GM12878 (cell line): ENCODE measurements around the gene ATXN7L1. TPM values are rescaled to one million over a fixed set of nuclear protein-coding genes. Genes with fewer than 3 reads are reported as not detected.

Experiments
- ATAC-seq: fragments of 200-7000 bp; cut with Tn5 transposase; 3 replicates; pipeline ENCODE4 v1.9.1; 2020; ENCODE audit warnings: mild to moderate bottlenecking, moderate library complexity
- BruUV-seq: library from RNA; stranded (reverse); fragments of 400-500 nt; replicated peaks from 2 replicates; lab custom pipeline; 2021; lab: Mats Ljungman, UMichigan
- CTCF ChIA-PET: fragments of 300-600 bp; sonication (Branson Sonifier 250); formaldehyde crosslinking; extraction: SDS; loops from one replicate; lab custom pipeline; 2021; ENCODE audit warnings: inconsistent platforms; lab: Yijun Ruan, JAX
- POLR2A ChIA-PET: fragments of 350-600 bp; formaldehyde crosslinking; extraction: SDS; loops from one replicate; lab custom pipeline; 2021; ENCODE audit warnings: inconsistent platforms; lab: Charles Lee
- RAD21 ChIA-PET: fragments of 300-600 bp; sonication (Branson Sonifier 250); formaldehyde crosslinking; loops from one replicate; lab custom pipeline; 2023; ENCODE audit warnings: antibody characterized with exemption; ENCODE audit not compliant: unreplicated experiment; lab: Charles Lee
- SMC1A ChIA-PET: fragments of 300-600 bp; sonication (Branson Sonifier 250); formaldehyde crosslinking; loops from one replicate; lab custom pipeline; 2023; ENCODE audit not compliant: unreplicated experiment, uncharacterized antibody; lab: Charles Lee
- DNase-seq: peaks from one replicate; pipeline ENCODE4 v3.0.0-alpha.2; 2011; ENCODE audit warnings: low read depth, low spot score
- FAIRE-seq: peaks from 3 replicates; lab custom pipeline; 2011; peaks lifted over from hg19 to GRCh38; lab: Jason Lieb, UNC
- H2AFZ ChIP-seq: 2 replicates; pipeline ENCODE4 v1.6.0; 2011; ENCODE audit warnings: low read depth, low read length, control low read depth; ENCODE audit not compliant: control insufficient read depth
- H3K27ac ChIP-seq: 2 replicates; pipeline ENCODE4 v1.5.1; 2011; ENCODE audit warnings: control low read depth; ENCODE audit not compliant: control insufficient read depth, insufficient read depth
- H3K27me3 ChIP-seq, 2 experiments: replicated peaks in 1 of 2; 2 replicates each; pipeline versions ENCODE4 v1.6.0 to v1.6.1; 2011; ENCODE audit warnings: low read length in 1 of 2; ENCODE audit not compliant: control insufficient read depth in 2 of 2, insufficient read depth in 2 of 2
- H3K36me3 ChIP-seq, 2 experiments: 2 replicates each; pipeline ENCODE4 v1.5.1; 2011; ENCODE audit warnings: low read length in 1 of 2; ENCODE audit not compliant: control insufficient read depth in 2 of 2, insufficient read depth in 2 of 2
- H3K4me1 ChIP-seq: 2 replicates; pipeline ENCODE4 v1.6.1; 2011; ENCODE audit warnings: mild to moderate bottlenecking, low read length, moderate library complexity, mixed read lengths; ENCODE audit not compliant: control insufficient read depth, insufficient read depth
- H3K4me2 ChIP-seq: 2 replicates; pipeline ENCODE4 v1.6.0; 2011; ENCODE audit warnings: control low read depth; ENCODE audit not compliant: control insufficient read depth, insufficient read depth
- H3K4me3 ChIP-seq: fragments of 200-600 bp; sonication (generic); 2 replicates; pipeline ENCODE4 v1.5.1; 2016
- H3K79me2 ChIP-seq: 2 replicates; pipeline ENCODE4 v1.6.0; 2011; ENCODE audit warnings: low read length; ENCODE audit not compliant: control insufficient read depth, insufficient read depth
- H3K9ac ChIP-seq: 2 replicates; pipeline ENCODE4 v1.8.0; 2011; ENCODE audit warnings: low read length, control low read depth, mixed read lengths; ENCODE audit not compliant: control insufficient read depth, insufficient read depth
- H3K9me3 ChIP-seq: replicated peaks from 3 replicates; pipeline ENCODE4 v1.5.1; 2011; ENCODE audit warnings: mild to moderate bottlenecking, low read length; ENCODE audit not compliant: control insufficient read depth, insufficient read depth
- H4K20me1 ChIP-seq: 2 replicates; pipeline ENCODE4 v1.6.0; 2011; ENCODE audit not compliant: control insufficient read depth, insufficient read depth
- FOS ChIP-seq: IDR thresholded peaks from 3 replicates; pipeline ENCODE4 v1.6.1; 2011; ENCODE audit warnings: borderline replicate concordance; ENCODE audit not compliant: insufficient read length; ENCODE audit errors: extremely low read depth
- HCFC1 ChIP-seq: fragments of 150-350 bp; IDR thresholded peaks from 2 replicates; pipeline ENCODE4 v1.6.1; 2014; ENCODE audit warnings: low read length
- KAT2A ChIP-seq: conservative IDR thresholded peaks from 2 replicates; pipeline ENCODE4 v1.6.1; 2011; ENCODE audit warnings: low read depth, low read length; ENCODE audit not compliant: control insufficient read depth
- MYC ChIP-seq: IDR thresholded peaks from 2 replicates; pipeline ENCODE4 v1.6.1; 2011; ENCODE audit warnings: mild to moderate bottlenecking, low read length, moderate library complexity, inconsistent platforms; ENCODE audit not compliant: insufficient read depth, insufficient replicate concordance, insufficient read length, severe bottlenecking
- NFYB ChIP-seq: IDR thresholded peaks from 2 replicates; pipeline ENCODE4 v1.6.1; 2011; ENCODE audit warnings: low read depth, mild to moderate bottlenecking, low read length, improper control_type of control experiment, moderate library complexity; ENCODE audit not compliant: insufficient read depth
- NR2F1 ChIP-seq: fragments of 450-650 bp; conservative IDR thresholded peaks from 2 replicates; pipeline ENCODE4 v1.6.1; 2017; ENCODE audit warnings: mild to moderate bottlenecking
- PML ChIP-seq: IDR thresholded peaks from 2 replicates; pipeline ENCODE4 v1.6.1; 2012; ENCODE audit warnings: low read length, inconsistent platforms
- SPI1 ChIP-seq: IDR thresholded peaks from 2 replicates; pipeline ENCODE4 v1.6.1; 2011; ENCODE audit warnings: low read depth, mild to moderate bottlenecking, low read length, moderate library complexity, borderline replicate concordance; ENCODE audit not compliant: insufficient read depth
- STAT3 ChIP-seq: IDR thresholded peaks from 2 replicates; pipeline ENCODE4 v1.6.1; 2011; ENCODE audit warnings: low read depth, low read length, improper control_type of control experiment
- ZBTB33 ChIP-seq: fragments of 450-650 bp; IDR thresholded peaks from 2 replicates; pipeline ENCODE4 v1.6.1; 2017; ENCODE audit warnings: mild to moderate bottlenecking
- WGBS: methylation state at CpG from one replicate; pipeline ENCODE4 v1.1.6; 2016; ENCODE audit warnings: low lambda C conversion rate; ENCODE audit not compliant: insufficient replicate concordance, insufficient coverage; ENCODE audit errors: missing lambda C conversion rate; 5-methylcytosine and 5-hydroxymethylcytosine counted together
- in situ Hi-C: fragments of 300-500 bp; cut with MboI; formaldehyde crosslinking; loops from 9 replicates; pipeline ENCODE4 v1.14.3; 2018; ENCODE audit warnings: mixed read lengths
- intact Hi-C: fragments of 100-400 bp; cut with micrococcal nuclease; formaldehyde crosslinking; loops from one replicate; pipeline ENCODE4 v1.14.2; 2022; ENCODE audit not compliant: unreplicated experiment
- polyA plus RNA-seq, 11 experiments: library from polyadenylated mRNA; depleted of rRNA in 4 of 11; unstranded in 6 of 11; stranded (reverse) in 5 of 11; fragments of >200 nt; fragmentation: Nextera tagmentation in 4 of 11; fragmentation: Illumina TruSeq in 1 of 11; extraction: Ambion mirVana in 4 of 11; extraction: Trizol in 1 of 11; gene quantifications; 1 replicate in 1 of 11; 2 replicates in 10 of 11; pipeline versions ENCODE4 v1.2.1 to v1.2.3, GENCODE V29; 2011 to 2016; ENCODE audit warnings: inconsistent platforms in 2 of 11, missing spikeins in 2 of 11, low read depth in 1 of 11
- total RNA-seq, 4 experiments: library from RNA; depleted of rRNA in 3 of 4; stranded (reverse); fragments of >200 nt in 3 of 4; fragmentation: Illumina TruSeq in 1 of 4; extraction: Trizol in 1 of 4; gene quantifications; 2 replicates each; pipeline versions ENCODE4 v1.2.1 to v1.2.3, GENCODE V29; 2013 to 2021
- TF ChIP-seq, protein P1 (sequence below): IDR thresholded peaks from 2 replicates; pipeline ENCODE4 v1.6.1; 2012; ENCODE audit warnings: low read length, inconsistent platforms

ATXN7L1 gene
- total and polyA plus RNA-seq, 10 of the 15 experiments (the other 5 are each of a cell fraction or from before 2014, with no cell fraction given): 0.40 to 2.9 (median 1.2) TPM

GRCh38 chr7:105820363-105821066 is 55.9 kb downstream of the ATXN7L1 start:
- Histone ChIP-seq H2AFZ (no peak overlapping the region), H3K4me3 (no peak overlapping the region), H3K36me3 (no peaks in the 10 kb centered on the region), H4K20me1 (no peaks in the 10 kb centered on the region; the same call in 1 of the 2 replicates), H3K27ac (no peak overlapping the region), H3K9me3 (no peaks in the 10 kb centered on the region; the same call in 2 of the 3 replicates), H3K9ac (no peak overlapping the region), H3K27me3 (peaks cover 0 to 17% of the 10 kb centered on the region in 2 experiments; a peak in 2 of 4 replicates), H3K79me2 (no peaks in the 10 kb centered on the region), H3K4me1 (peaks cover 11% of the 10 kb centered on the region), H3K4me2 (no peak overlapping the region)
- in situ Hi-C loops: no loop called here
- 58% methylated on average over 5 of the region's 5 CpGs for WGBS
- BruUV-seq: no TSS peak
- ATAC-seq: no peak
- ChIA-PET RAD21 (no interaction called here), CTCF (interaction anchor here (1.0 kb wide), 2 partner anchors 11 to 55 kb away, joined by 3 to 4 read pairs; no protein-coding TSS in a partner anchor), SMC1A (interaction anchor here (0.7 to 1.1 kb wide), 2 partner anchors 48 to 54 kb away, joined by 3 read pairs; no protein-coding TSS in a partner anchor), POLR2A (no interaction called here)
- no peak for DNase-seq
- no peak for FAIRE-seq
- TF ChIP-seq HCFC1: no peak
- intact Hi-C loops: no loop called here

- SMC1A ChIA-PET: interaction anchor here (0.7 to 1.1 kb wide), 2 partner anchors 47 to 53 kb away, joined by 3 read pairs; no protein-coding TSS in a partner anchor
- no peak overlapping the region for H3K27ac ChIP-seq
- RAD21 ChIA-PET: no interaction called here
- H3K4me3 ChIP-seq: no peak overlapping the region
- no peak for TF ChIP-seq MYC
- TF ChIP-seq PML: no peak
- no peak for TF ChIP-seq FOS
- no peak for TF ChIP-seq KAT2A
- TF ChIP-seq, protein P1, sequence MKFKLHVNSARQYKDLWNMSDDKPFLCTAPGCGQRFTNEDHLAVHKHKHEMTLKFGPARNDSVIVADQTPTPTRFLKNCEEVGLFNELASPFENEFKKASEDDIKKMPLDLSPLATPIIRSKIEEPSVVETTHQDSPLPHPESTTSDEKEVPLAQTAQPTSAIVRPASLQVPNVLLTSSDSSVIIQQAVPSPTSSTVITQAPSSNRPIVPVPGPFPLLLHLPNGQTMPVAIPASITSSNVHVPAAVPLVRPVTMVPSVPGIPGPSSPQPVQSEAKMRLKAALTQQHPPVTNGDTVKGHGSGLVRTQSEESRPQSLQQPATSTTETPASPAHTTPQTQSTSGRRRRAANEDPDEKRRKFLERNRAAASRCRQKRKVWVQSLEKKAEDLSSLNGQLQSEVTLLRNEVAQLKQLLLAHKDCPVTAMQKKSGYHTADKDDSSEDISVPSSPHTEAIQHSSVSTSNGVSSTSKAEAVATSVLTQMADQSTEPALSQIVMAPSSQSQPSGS: no peak
- no peak for TF ChIP-seq NFYB
- no peak for TF ChIP-seq ZBTB33
- TF ChIP-seq NR2F1: no peak
- no peak for TF ChIP-seq STAT3
- no peak for TF ChIP-seq SPI1
- CTCF ChIA-PET: interaction anchor here (1.0 to 2.1 kb wide), 2 partner anchors 11 to 12 kb away, joined by 3 to 8 read pairs; no protein-coding TSS in a partner anchor
- H3K36me3 ChIP-seq: no peaks in the 10 kb centered on the region
- FAIRE-seq (no peak), ATAC-seq (no peak), DNase-seq (no peak)
- peaks cover 11% of the 10 kb centered on the region for H3K4me1 ChIP-seq
- H3K27me3 ChIP-seq: peaks cover 0 to 17% of the 10 kb centered on the region in 2 experiments; a peak in 2 of 4 replicates
- H3K4me2 ChIP-seq: no peak overlapping the region
- intact Hi-C loops (no loop called here), in situ Hi-C loops (no loop called here)
- no peaks in the 10 kb centered on the region for H3K79me2 ChIP-seq
- no peak overlapping the region for H2AFZ ChIP-seq
- no peaks in the 10 kb centered on the region; the same call in 1 of the 2 replicates for H4K20me1 ChIP-seq
- POLR2A ChIA-PET: no interaction called here
- WGBS: 73% methylated on average over 18 of the region's 18 CpGs
- BruUV-seq: no TSS peak
- H3K9me3 ChIP-seq: no peaks in the 10 kb centered on the region; the same call in 2 of the 3 replicates
- H3K9ac ChIP-seq: no peak overlapping the region
These were observed 56.8 kb downstream of the ATXN7L1 start for GRCh38 chr7:105819559-105819958.
